B cell (primary cell): Measurements from ENCODE around the gene CCDC187. TPM values are rescaled to one million over a fixed set of nuclear protein-coding genes. Genes with fewer than 3 reads are reported as not detected.
"Not testable (repeated sequence)": the region's sequence is repeated elsewhere in the genome, so short reads cannot be mapped to it uniquely, and the experiment has no call there.

ENCODE experiments used
- ATAC-seq: fragments of 200-7000 bp; cut with Tn5 transposase; one replicate; pipeline ENCODE4 v1.10.0; 2021; ENCODE audit warnings: low read depth, mild to moderate bottlenecking, moderate number of reproducible peaks, moderate library complexity
- CTCF ChIA-PET: fragments of 350-600 bp; sonication (Branson Sonifier 250); formaldehyde crosslinking; loops from one replicate; lab custom pipeline; 2021; ENCODE audit warnings: antibody characterized with exemption, inconsistent platforms; lab: Charles Lee
- POLR2A ChIA-PET: fragments of 350-600 bp; sonication (Branson Sonifier 250); formaldehyde crosslinking; loops from one replicate; lab custom pipeline; 2021; ENCODE audit warnings: antibody characterized with exemption; lab: Charles Lee
- DNase-seq: peaks from one replicate; pipeline ENCODE4 v3.0.0; 2013
- H2AFZ ChIP-seq: 2 replicates; pipeline ENCODE4 v1.6.1; 2012; ENCODE audit warnings: mild to moderate bottlenecking, low read depth, low read length; ENCODE audit not compliant: insufficient read depth, poor library complexity, severe bottlenecking
- H3K27ac ChIP-seq, 2 donors: 1 replicate in 1 of 2; 2 replicates in 1 of 2; pipeline ENCODE4 v1.5.1; 2012 to 2013; ENCODE audit warnings: low read length in 2 of 2, mild to moderate bottlenecking in 2 of 2, moderate library complexity in 1 of 2
- H3K27me3 ChIP-seq, 4 experiments: fragments of 200-600 bp in 1 of 4; sonication (generic) in 1 of 4; replicated peaks in 1 of 4; 1 replicate in 2 of 4; 2 replicates in 2 of 4; pipeline versions ENCODE4 v1.6.1 to v1.7.0; 2013 to 2016; ENCODE audit warnings: low read length in 3 of 4, mild to moderate bottlenecking in 2 of 4, mixed read lengths in 1 of 4, moderate library complexity in 1 of 4; ENCODE audit not compliant: insufficient read depth in 4 of 4, control insufficient read depth in 3 of 4; ENCODE audit errors: control extremely low read depth in 1 of 4
- H3K36me3 ChIP-seq, 2 experiments: replicated peaks in 1 of 2; 1 replicate in 1 of 2; 2 replicates in 1 of 2; pipeline versions ENCODE4 v1.6.1 to v1.7.1; 2013; ENCODE audit warnings: low read length in 1 of 2; ENCODE audit not compliant: insufficient read depth in 2 of 2, control insufficient read depth in 1 of 2; ENCODE audit errors: control extremely low read depth in 1 of 2, extremely low read depth in 1 of 2
- H3K4me1 ChIP-seq, 2 donors: fragments of 200-600 bp in 1 of 2; sonication (generic) in 1 of 2; 1 replicate in 1 of 2; 2 replicates in 1 of 2; pipeline versions ENCODE4 v1.5.1 to v1.6.1; 2013 to 2017; ENCODE audit warnings: low read length in 2 of 2; ENCODE audit not compliant: control insufficient read depth in 2 of 2, insufficient read depth in 2 of 2
- H3K4me2 ChIP-seq: replicated peaks from 2 replicates; pipeline ENCODE3; 2012; ENCODE audit warnings: mild to moderate bottlenecking, low read depth, low read length; ENCODE audit not compliant: poor library complexity, severe bottlenecking
- H3K4me3 ChIP-seq, 5 experiments: fragments of 200-600 bp in 1 of 5; sonication (generic) in 1 of 5; 1 replicate in 3 of 5; 2 replicates in 2 of 5; pipeline versions ENCODE4 v1.5.1 to v1.7.0; 2011 to 2016; ENCODE audit warnings: low read length in 4 of 5, mild to moderate bottlenecking in 4 of 5, low read depth in 2 of 5, control low read depth in 1 of 5, moderate library complexity in 1 of 5; ENCODE audit not compliant: insufficient read depth in 1 of 5; ENCODE audit errors: control extremely low read depth in 1 of 5, extremely low read depth in 1 of 5
- H3K79me2 ChIP-seq: fragments of 200-600 bp; sonication (generic); one replicate; pipeline ENCODE4 v1.6.0; 2016; ENCODE audit warnings: low read length; ENCODE audit not compliant: control insufficient read depth, insufficient read depth
- H3K9ac ChIP-seq: fragments of 200-600 bp; sonication (generic); 2 replicates; pipeline ENCODE4 v1.6.1; 2017; ENCODE audit warnings: mild to moderate bottlenecking, low read length, moderate library complexity
- H3K9me3 ChIP-seq, 3 donors: one replicate each; pipeline versions ENCODE4 v1.6.1 to v1.7.1; 2013; ENCODE audit warnings: low read length in 2 of 3; ENCODE audit not compliant: control insufficient read depth in 2 of 3, insufficient read depth in 1 of 3; ENCODE audit errors: control extremely low read depth in 1 of 3
- H4K20me1 ChIP-seq: 2 replicates; pipeline ENCODE4 v1.6.0; 2012; ENCODE audit warnings: mild to moderate bottlenecking, low read length; ENCODE audit not compliant: insufficient read depth, control insufficient read depth, poor library complexity, severe bottlenecking
- H3K27ac Mint-ChIP-seq: one replicate; pipeline ENCODE4 v1.8.0; 2021; ENCODE audit warnings: mixed read lengths
- H3K27me3 Mint-ChIP-seq: one replicate; pipeline ENCODE4 v1.8.0; 2021; ENCODE audit warnings: mixed read lengths
- H3K4me1 Mint-ChIP-seq: one replicate; pipeline ENCODE4 v1.8.0; 2021; ENCODE audit warnings: mixed read lengths
- H3K4me3 Mint-ChIP-seq: one replicate; pipeline ENCODE4 v1.8.0; 2021; ENCODE audit warnings: mixed read lengths
- H3K9me3 Mint-ChIP-seq: one replicate; pipeline ENCODE4 v1.8.0; 2022; ENCODE audit warnings: mixed read lengths; ENCODE audit not compliant: insufficient read depth
- WGBS: methylation state at CpG from one replicate; pipeline ENCODE4 v1.1.5; 2013; ENCODE audit warnings: missing lambda C conversion rate; ENCODE audit not compliant: insufficient coverage; 5-methylcytosine and 5-hydroxymethylcytosine counted together
- intact Hi-C: fragments of 100-400 bp; cut with micrococcal nuclease; formaldehyde crosslinking; loops from one replicate; pipeline ENCODE4 v1.10.0; 2022
- polyA plus RNA-seq: library from polyadenylated mRNA; depleted of rRNA; stranded (reverse); fragments of >200 nt; gene quantifications from 2 replicates; pipeline ENCODE4 v1.2.3, GENCODE V29; 2012
- total RNA-seq, 2 donors: library from RNA; stranded (reverse); fragments of 120-200 nt in 1 of 2; gene quantifications; 1 replicate in 1 of 2; 2 replicates in 1 of 2; pipeline versions ENCODE4 v1.2.3 to v1.2.4, GENCODE V29; 2013 to 2022

Gene CCDC187
- total and polyA plus RNA-seq, 2 donors (not counting 1 experiment from before 2014, with no cell fraction given) = 1.5 to 7.6 TPM

DNA sequence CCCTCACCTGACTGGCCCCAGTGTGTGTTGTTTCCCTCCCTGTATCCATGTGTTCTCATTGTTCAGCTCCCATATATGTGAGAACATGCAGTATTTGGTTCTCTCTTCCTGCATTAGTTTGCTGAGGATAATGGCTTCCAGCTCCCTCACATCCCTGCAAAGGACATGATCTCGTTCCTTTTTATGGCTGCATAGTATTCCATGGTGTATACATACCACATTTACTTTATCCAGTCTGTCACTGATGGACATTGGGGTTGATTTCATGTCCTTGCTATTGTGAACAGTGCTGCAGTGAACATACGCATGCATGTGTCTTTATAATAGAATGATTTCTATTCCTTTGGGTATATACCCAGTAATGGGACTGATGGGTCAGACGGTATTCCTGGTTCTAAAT lies 16.1 kb upstream of the CCDC187 start:
- H4K20me1 ChIP-seq, H3K4me3 ChIP-seq, H3K27ac ChIP-seq, H3K27me3 ChIP-seq, H3K4me3 Mint-ChIP-seq, H3K9ac ChIP-seq, DNase-seq, H3K27ac Mint-ChIP-seq, intact Hi-C loops, H3K36me3 ChIP-seq, H3K9me3 Mint-ChIP-seq, CTCF ChIA-PET, H3K79me2 ChIP-seq, H3K4me2 ChIP-seq, ATAC-seq, H2AFZ ChIP-seq, POLR2A ChIA-PET: not testable (repeated sequence)
- peaks cover 14 to 26% of the 10 kb centered on the region in 2 donors for H3K4me1 ChIP-seq
- peaks cover 0 to 17% (median 7%) of the 10 kb centered on the region in 3 donors for H3K9me3 ChIP-seq
- no CpG with 5 or more reads among the region's 3 CpGs for WGBS
- peaks cover 16% of the 10 kb centered on the region for H3K27me3 Mint-ChIP-seq
- peaks cover 16% of the 10 kb centered on the region for H3K4me1 Mint-ChIP-seq

DNA sequence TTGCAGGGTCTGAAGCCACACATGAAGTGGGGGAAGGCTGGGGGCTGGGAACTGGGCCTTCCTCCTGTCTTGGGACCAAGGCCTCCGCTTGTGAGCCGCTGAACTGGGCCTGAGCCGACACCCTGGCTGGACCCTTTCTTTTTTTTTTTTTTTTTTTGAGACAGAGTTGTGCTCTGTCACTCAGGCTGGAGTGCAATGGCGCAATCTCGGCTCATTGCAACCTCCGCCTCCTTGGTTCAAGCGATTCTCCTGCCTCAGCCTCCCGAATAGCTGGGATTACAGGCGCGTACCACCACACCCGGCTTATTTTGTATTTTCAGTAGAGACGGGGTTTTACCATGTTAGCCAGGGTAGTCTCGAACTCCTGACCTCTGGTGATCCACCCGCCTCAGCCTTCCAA lies 15.3 kb upstream of the CCDC187 start:
- intact Hi-C loops = not testable (repeated sequence)

More for the DNA sequence above, 15.3 kb upstream of the CCDC187 start:
- H3K9ac ChIP-seq, H3K27me3 ChIP-seq, POLR2A ChIA-PET, ATAC-seq, H3K4me3 ChIP-seq, H2AFZ ChIP-seq, H3K27ac Mint-ChIP-seq, H3K9me3 Mint-ChIP-seq, DNase-seq, H4K20me1 ChIP-seq, H3K27ac ChIP-seq, H3K4me3 Mint-ChIP-seq, H3K36me3 ChIP-seq, H3K79me2 ChIP-seq: not testable (repeated sequence)
- H3K4me2 ChIP-seq = peak overlapping the region; percentile 46
- CTCF ChIA-PET = interaction anchor here (0.7 kb wide), 1 partner anchor 177 kb away, joined by 3 read pairs; no protein-coding TSS in a partner anchor
- Mint-ChIP-seq H3K27me3 (peaks cover 16% of the 10 kb centered on the region), H3K4me1 (peaks cover 16% of the 10 kb centered on the region)
- H3K9me3 ChIP-seq = peaks cover 0 to 24% (median 10%) of the 10 kb centered on the region in 3 donors
- 96% methylated on average over 12 of the region's 14 CpGs for WGBS
- peaks cover 14 to 26% of the 10 kb centered on the region in 2 donors for H3K4me1 ChIP-seq
